HL-60 (cell line): ENCODE measurements around the gene MAJIN.

ENCODE experiments used
- DNase-seq, 2 experiments: peaks; one replicate each; pipeline ENCODE4 v3.0.0-alpha.2; 2010 to 2020; ENCODE audit warnings: low read depth in 1 of 2, low spot score in 1 of 2
- H3K27ac ChIP-seq: fragments of 250-450 bp; sonication (Bioruptor Pico); replicated peaks from 2 replicates; pipeline ENCODE4 v1.5.1; 2020; ENCODE audit warnings: mild to moderate bottlenecking, moderate library complexity
- H3K27me3 ChIP-seq: fragments of 250-450 bp; sonication (Bioruptor Pico); 2 replicates; pipeline ENCODE4 v1.5.1; 2021; ENCODE audit warnings: mild to moderate bottlenecking, moderate library complexity; ENCODE audit not compliant: insufficient read depth, poor library complexity, severe bottlenecking
- H3K4me3 ChIP-seq: replicated peaks from 2 replicates; pipeline ENCODE4 v1.5.1; 2011; ENCODE audit warnings: mild to moderate bottlenecking, control low read depth, low read length; ENCODE audit not compliant: insufficient read depth
- GABPA ChIP-seq: IDR thresholded peaks from 2 replicates; pipeline ENCODE4 v1.6.1; 2012; ENCODE audit warnings: low read depth
- POLR2AphosphoS5 ChIP-seq: IDR thresholded peaks from 2 replicates; pipeline ENCODE4 v1.6.1; 2012; ENCODE audit warnings: low read depth
- SPI1 ChIP-seq: IDR thresholded peaks from 2 replicates; pipeline ENCODE4 v1.6.1; 2012; ENCODE audit warnings: low read depth, mild to moderate bottlenecking, borderline replicate concordance
- TF ChIP-seq, protein P1 (sequence below): IDR thresholded peaks from 2 replicates; pipeline ENCODE4 v1.6.1; 2012; ENCODE audit warnings: low read depth; ENCODE audit not compliant: insufficient replicate concordance
- TF ChIP-seq, protein P2 (sequence below): IDR thresholded peaks from one replicate; pipeline ENCODE4 v1.5.1; 2011; ENCODE audit warnings: low read length, control low read depth, inconsistent platforms; ENCODE audit not compliant: insufficient read depth

Gene MAJIN

DNA sequence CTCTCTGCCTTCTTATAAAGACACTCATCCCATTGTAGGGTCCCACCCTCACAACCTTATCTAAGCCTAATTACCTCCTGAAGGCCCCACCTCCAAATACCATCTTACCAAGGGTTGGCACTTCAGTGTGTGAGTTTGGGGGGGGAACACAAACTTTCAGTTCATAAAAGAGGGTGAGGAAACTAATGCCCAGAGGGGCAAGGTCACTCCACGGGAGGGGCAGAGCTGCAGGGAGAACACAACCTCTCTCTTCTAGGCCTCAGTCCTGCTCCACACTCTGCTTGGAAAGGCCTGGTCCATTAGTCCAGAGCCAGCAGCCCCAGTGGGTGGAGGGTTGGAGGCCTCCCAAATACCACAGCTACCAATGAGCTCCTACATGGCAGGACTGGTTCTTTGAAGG, 27.6 kb upstream of the MAJIN start:
- no peak for TF ChIP-seq GABPA
- TF ChIP-seq POLR2AphosphoS5, result no peak
- TF ChIP-seq SPI1, result no peak
- TF ChIP-seq, protein P1, sequence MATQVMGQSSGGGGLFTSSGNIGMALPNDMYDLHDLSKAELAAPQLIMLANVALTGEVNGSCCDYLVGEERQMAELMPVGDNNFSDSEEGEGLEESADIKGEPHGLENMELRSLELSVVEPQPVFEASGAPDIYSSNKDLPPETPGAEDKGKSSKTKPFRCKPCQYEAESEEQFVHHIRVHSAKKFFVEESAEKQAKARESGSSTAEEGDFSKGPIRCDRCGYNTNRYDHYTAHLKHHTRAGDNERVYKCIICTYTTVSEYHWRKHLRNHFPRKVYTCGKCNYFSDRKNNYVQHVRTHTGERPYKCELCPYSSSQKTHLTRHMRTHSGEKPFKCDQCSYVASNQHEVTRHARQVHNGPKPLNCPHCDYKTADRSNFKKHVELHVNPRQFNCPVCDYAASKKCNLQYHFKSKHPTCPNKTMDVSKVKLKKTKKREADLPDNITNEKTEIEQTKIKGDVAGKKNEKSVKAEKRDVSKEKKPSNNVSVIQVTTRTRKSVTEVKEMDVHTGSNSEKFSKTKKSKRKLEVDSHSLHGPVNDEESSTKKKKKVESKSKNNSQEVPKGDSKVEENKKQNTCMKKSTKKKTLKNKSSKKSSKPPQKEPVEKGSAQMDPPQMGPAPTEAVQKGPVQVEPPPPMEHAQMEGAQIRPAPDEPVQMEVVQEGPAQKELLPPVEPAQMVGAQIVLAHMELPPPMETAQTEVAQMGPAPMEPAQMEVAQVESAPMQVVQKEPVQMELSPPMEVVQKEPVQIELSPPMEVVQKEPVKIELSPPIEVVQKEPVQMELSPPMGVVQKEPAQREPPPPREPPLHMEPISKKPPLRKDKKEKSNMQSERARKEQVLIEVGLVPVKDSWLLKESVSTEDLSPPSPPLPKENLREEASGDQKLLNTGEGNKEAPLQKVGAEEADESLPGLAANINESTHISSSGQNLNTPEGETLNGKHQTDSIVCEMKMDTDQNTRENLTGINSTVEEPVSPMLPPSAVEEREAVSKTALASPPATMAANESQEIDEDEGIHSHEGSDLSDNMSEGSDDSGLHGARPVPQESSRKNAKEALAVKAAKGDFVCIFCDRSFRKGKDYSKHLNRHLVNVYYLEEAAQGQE, result no peak
- TF ChIP-seq, protein P2, sequence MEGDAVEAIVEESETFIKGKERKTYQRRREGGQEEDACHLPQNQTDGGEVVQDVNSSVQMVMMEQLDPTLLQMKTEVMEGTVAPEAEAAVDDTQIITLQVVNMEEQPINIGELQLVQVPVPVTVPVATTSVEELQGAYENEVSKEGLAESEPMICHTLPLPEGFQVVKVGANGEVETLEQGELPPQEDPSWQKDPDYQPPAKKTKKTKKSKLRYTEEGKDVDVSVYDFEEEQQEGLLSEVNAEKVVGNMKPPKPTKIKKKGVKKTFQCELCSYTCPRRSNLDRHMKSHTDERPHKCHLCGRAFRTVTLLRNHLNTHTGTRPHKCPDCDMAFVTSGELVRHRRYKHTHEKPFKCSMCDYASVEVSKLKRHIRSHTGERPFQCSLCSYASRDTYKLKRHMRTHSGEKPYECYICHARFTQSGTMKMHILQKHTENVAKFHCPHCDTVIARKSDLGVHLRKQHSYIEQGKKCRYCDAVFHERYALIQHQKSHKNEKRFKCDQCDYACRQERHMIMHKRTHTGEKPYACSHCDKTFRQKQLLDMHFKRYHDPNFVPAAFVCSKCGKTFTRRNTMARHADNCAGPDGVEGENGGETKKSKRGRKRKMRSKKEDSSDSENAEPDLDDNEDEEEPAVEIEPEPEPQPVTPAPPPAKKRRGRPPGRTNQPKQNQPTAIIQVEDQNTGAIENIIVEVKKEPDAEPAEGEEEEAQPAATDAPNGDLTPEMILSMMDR, result no peak
- no peak overlapping the region for H3K27ac ChIP-seq
- no peak overlapping the region for H3K4me3 ChIP-seq
- no peaks in the 10 kb centered on the region for H3K27me3 ChIP-seq
- DNase-seq, result no peak

DNA sequence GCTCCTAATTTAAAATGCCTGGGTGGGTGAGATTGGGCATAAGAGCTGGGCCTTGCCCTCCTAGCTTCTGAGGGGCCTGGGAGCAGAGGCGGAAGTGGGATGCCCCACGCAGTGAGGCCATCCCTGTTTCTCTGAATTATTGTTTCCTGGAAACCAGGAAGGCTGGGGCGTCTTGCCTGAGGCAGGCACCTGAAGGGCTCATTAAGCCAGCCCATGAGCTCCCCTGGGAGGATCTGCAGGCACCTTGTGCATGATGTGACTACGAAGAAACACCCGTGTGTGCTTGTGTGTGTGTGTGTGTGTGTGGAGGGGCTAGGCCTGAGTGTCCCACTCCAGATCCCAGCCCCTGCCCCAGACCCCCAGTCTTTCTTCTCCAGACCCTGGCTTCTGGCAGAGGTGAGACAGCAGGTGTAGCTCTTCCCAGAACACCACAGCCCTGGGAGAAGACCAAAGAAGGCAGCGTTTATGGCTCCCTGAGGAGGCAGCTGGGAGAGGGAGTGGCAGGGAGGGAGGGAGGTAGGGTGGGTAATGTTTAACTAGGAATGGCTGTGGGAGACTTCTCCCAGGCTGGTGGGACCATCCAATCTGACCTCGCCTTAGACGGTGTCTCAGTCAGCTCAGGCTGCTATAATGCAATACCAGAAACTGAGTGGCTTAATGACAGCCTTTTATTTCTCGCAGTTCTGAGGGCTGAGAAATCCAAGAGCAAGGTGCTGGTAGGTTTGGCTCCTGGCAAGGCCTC, 27.0 kb upstream of the MAJIN start:
- DNase-seq, result no peak
- TF ChIP-seq SPI1 (no peak), POLR2AphosphoS5 (no peak), GABPA (no peak)
- TF ChIP-seq, protein P1, result no peak
- no peaks in the 10 kb centered on the region for H3K27me3 ChIP-seq
- no peak overlapping the region for H3K4me3 ChIP-seq
- no peak overlapping the region for H3K27ac ChIP-seq

DNA sequence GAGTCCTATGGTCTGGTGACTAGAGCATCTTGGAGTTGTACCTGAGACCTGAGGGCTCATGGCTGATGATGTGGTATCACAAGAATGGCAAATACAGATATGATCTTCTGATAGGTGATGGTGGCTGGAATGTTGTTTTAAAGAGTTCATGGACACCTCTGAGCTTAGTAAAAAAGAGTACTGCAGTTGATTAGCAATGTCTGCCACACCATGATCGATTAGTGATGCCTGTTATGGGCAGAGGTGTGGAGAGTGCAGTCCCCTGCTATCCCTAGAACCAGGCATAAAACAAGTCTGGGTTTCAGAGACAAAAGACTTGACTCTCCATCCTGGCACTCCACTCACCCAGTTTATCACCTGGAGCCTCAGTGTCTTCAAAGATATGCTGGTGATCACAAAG, 26.2 kb upstream of the MAJIN start:
- Histone ChIP-seq H3K27me3 (no peaks in the 10 kb centered on the region), H3K4me3 (no peak overlapping the region), H3K27ac (no peak overlapping the region)
- no peak for DNase-seq
- TF ChIP-seq POLR2AphosphoS5 (no peak), GABPA (no peak), SPI1 (no peak)
- TF ChIP-seq, protein P2, result no peak
- TF ChIP-seq, protein P1, result no peak
